Stimulated activated CD8-positive, alpha-beta memory T cell treated with anti-CD3 and anti-CD28 coated beads, Interleukin-15, amount 100 ng/mL, for 48 hours (primary cell): ENCODE data around the gene ADAMTS14.

ENCODE experiments used
- DNase-seq, 2 donors: peaks; one replicate each; pipeline ENCODE4 v3.0.0-alpha.2; 2020; ENCODE audit warnings: low read depth in 2 of 2

Gene ADAMTS14

DNA sequence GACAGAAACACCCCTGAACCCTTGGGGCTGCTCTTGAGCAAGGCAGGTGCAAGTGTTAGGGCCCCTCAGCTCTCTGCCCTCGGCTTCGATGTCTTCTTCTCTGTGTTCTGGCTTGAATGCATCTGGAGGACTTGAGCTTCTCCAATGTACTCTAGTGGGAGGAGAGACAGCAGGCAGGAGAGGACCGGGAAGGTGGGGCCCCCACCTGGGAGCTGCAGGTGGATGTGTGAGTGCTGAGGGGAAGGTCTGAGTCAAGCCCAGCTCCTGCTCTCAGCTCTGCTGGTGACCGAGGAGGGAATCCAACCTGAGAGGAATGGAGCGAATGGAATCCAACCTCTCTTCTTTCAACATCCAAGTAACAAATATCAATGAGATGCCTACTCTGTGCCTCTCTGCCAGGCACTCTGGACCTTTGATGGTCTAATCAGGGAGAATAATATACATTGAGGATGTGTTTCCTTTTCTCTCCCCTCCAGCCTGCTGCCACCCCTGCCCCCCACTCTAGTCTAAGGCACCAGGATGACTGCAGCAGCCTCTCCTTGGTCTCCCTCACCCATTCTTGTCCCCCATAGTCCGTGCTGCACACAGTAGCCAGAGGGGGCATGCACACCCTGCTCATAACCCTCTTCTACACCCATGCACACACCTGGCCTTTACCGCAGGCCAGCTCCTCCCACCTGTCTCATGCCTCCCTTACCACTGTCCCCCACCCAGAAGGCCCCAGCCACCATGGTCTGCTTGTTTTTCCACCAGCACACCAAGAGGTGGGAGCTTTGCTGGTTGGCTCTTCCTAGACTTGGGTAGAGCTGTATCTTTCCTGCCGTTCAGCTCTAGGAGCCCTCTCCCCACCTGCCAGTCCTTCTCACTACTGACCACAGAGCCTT, 99.2 kb downstream of the ADAMTS14 start:
- DNase-seq = no peak

DNA sequence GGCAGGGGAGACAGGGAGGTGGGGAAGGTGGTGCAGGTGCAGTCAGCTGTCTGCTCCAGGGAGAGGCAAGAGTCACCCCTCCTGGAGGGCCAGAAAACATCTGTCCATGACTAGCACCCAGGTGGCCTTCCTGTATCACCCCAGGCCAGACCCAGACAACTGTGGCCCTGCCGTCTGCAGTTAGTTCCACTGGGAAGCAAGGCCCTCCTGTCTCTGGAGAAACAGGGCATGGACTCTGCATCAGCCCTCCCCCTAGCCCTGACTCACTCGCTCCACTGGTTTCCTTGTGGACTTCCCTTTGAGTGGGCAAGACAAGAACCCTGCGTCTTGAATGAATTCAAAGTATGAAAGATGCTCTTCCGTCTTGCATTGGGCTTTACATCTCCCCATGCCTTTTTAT, 100.3 kb downstream of the ADAMTS14 start:
- DNase-seq = no peak

DNA sequence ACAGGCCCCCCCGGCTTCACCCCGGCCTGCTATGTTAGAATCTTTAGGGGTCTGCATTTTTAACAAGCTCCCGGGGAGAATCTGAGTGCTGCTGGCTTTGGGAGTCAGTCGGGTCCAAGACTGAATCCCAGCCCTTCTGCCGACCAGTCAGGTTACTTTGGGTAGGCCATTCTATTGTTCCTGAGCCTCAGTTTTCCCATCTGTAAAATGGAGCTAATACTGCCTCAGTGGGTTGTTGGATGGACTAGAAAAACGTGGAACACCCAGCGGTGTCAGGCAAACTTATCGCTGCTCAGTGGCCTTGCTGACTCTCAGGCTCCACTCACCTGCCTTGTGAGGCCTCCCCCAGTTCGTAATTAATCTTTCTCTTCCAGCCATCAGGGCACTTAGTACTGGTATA, 101.2 kb downstream of the ADAMTS14 start:
- no peak for DNase-seq

DNA sequence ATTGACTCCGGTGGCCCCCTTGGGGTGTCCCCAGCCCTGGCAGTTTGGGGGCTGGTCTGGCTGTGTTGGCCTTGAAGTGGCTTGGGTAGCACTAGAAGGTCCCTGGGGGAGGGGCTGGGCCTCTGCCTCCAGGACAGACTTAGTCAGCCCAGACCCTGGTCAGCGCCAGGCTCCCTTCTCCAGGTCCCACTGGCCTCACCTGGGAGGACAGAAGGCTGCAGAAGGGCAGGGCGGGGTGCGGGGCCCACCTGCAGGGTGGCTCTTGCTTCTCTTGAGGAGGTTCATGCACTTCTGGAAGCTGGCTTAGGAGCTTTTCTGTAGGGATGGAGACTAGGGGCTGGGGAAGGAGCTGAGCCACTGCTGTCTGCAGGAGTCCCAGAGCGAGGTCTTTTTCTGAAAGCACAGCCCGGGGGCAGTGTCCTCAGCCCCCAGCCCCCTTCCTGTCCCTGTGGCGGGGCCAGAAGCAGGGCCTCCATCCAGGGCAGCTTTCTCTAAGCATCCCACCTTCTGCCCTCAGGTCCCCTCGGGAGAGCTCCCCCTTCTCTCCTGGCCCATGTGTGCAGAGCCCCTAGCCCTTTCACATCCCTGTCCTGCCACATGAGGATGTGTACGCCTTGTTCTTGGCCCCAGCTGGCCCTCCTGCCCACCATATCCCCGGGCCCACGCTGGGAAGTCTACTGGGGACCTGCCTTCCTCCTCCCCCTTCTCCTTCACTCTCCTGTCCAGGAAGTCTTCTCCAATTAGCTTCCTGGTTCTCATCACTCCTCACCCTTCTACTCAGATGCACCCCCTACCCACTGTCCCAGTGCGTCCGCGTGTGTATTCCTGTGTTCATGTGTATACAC, 101.9 kb downstream of the ADAMTS14 start:
- no peak for DNase-seq

DNA sequence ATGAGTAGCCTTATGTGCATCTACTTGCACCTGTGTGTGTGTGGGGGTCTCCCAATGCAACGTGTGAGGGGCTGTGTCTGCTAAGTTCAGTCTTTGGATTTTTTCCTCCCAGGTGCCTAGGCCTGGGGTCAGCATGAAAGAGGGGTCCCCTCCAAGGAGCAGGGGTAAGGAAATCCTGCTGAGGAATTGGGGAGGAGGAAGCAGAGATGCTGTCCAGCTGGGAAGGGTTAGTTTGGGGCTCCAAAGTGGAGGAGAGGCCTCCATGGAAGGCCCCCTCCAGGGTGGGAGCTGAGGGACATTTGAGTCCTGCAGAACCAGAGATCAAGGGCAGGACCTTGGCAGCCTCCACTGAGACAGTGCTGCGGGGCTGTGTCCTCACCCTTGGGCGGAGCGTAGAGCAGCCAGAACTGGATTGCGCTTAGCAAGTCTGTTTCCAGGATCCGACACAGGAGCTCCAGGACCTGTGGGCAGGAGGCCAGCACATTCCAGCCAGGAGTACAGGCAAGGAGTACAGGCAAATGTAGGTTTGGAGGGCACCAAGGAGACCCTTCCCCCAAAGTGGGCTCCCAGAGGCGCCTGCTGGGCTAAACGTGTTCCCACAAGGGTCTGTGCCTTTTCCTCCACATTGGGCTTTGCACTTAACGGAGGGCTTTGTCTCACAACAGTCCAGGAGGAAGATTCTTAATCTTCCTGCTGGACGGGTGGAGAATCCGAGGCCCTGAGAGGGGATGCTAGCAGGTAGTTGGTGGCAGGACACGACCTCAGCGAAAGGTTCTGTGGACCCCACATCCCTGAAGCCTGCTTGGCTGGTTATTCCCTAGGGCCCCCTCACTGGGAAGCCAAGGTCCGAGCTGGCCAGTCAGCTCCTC, 102.7 kb downstream of the ADAMTS14 start:
- no peak for DNase-seq

DNA sequence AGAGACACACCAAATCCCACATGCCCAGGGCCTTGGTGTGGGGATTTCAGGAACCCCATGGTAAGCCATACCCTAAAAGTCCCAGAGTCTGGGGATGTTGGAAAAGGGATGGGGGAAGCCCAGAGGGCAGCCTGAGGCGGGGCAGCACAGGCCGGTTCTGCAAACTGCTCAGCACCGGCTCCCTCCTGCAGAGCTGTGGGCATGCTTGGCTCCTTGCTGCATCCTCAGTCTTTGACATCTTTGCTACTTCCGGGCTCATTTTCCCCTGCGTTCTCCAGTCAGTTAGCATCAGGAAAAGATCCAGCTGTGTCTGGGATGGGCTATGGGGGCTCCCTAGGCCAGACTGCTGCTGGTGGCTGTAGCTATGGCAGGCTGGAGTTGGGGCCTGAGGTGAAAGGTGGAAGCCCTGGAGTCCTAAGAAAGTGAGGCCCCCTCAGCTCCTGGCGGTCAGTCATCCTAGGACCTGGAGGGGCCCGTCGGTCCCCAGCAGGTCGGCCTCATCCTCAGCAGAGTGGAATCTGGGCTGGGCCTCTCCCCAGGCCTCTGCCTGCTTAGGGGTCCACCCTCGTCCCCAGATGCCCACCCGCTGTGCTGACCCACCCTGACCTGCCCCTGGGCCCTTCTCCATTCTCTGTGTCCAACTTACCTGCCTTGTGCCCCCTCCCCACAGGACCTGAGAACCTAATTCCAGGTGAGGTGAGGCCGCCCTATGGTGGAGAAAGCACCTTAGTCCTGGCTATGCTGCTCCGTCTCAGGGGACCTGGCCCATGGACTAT, 103.6 kb downstream of the ADAMTS14 start:
- no peak for DNase-seq

GRCh38 chr10:70776455-70777005, 104.2 kb downstream of the ADAMTS14 start:
- no peak for DNase-seq

DNA sequence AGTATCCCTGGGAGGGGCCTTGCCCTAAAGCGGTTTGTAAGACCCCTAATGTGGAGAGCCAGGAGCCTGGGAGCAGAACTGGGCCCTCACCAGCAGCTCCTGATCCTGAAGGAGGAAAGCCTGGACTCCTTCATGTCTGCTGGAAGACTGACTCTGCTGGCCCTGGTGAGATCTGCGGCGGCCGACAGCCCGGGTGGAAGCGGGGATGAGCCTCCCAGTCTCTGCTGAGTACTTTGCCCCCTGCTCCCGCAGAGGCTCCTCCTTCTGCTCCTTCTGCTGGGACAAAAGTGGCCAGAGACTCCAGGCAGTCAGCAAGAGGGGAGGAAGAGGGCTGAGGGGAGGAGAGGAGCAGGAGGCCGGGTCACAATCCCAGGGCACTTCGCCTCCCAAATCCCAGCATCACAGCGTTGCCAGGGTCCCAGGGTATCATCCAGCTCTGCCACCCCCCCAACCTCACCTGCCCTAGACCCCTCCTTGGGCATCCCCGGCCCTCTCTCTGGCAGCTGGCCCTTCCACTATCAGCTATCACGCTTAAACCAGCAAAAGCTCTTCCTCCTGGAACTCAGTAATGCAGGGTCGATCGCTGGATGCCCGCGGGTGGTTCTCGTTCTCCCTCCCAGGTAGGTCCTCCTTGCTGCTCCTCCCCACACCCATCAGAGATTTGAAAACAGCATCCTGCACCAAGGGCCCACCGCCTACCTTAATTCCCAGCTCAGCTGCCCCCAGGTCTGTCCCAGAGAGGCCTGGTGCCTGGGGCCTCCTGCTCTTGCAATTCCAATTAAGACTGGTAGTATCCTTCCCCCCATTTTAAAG, 105.0 kb downstream of the ADAMTS14 start:
- DNase-seq = no peak

DNA sequence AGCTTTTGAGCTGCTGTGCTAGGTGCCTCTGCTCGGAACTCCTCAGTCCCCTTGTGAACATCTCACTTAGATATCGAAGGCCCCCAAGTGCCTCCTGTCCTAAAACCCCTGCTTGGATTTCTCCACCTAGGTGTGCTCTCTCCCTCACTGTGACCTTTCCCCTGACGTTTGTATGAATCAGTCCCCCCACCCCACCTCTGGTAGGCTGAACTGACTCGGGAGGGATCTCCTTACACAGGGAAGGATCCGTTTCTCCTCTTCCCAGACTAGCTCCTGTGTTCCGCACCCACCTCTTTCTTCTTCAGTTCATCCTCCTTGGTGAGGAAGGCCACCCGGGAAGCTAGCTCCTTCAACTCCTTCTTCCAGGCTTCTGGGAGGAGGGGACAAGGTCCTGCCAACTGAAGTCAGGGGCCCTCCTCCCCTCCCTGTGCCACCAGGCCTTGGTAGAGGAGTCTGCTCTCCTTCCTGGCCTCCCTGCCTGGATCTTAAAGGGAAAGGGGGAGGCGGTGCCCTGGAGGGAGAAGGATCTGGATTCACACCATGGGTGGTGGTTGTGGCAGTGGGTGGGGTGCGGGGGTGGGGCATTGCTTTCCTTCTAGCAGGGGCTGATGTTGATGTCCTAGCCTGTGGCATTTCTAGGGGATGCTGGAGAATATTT, 106.1 kb downstream of the ADAMTS14 start:
- DNase-seq = no peak

DNA sequence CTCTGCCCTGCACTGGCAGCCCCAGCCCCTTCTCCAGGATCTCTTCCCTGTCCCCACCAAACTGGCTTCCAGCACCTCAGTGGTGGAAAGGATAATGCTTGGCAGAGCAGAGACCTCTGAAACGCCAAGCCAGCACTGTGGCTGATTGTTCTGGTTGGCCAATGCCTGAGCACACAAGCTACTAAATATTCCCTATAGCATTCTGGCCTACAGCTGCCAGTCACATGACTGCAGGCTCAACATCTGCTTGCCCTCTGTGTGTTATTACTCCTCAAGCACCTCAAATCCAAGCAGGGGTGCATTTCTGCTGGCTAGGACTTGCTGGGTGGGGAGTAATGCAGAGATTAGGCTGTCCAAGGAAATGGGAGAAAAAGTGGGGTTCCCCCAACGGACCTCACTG, 106.8 kb downstream of the ADAMTS14 start:
- no peak for DNase-seq

- DNase-seq = no peak
These were observed 107.4 kb downstream of the ADAMTS14 start for GRCh38 chr10:70779511-70780369.

DNA sequence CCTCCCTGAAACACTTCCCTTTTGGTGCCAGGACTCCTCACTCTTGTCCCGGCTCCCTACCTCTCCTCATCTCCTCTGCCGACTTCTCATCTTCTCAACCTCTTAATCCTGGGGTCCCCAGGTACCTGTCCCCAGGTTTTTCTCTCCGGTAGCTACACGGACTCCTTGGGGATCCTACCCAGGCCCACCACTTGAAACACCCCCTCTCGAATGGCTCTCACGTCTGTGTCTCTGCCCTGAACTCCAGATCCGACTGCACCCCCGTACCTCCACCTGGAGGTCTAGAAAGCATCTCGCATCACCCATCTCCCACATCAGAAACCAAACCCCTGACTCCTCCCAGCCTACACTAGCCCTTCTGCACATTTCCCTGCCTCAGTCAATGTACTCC, 108.1 kb downstream of the ADAMTS14 start:
- no peak for DNase-seq

GRCh38 chr10:70780772-70781171, 108.5 kb downstream of the ADAMTS14 start:
- DNase-seq = no peak

DNA sequence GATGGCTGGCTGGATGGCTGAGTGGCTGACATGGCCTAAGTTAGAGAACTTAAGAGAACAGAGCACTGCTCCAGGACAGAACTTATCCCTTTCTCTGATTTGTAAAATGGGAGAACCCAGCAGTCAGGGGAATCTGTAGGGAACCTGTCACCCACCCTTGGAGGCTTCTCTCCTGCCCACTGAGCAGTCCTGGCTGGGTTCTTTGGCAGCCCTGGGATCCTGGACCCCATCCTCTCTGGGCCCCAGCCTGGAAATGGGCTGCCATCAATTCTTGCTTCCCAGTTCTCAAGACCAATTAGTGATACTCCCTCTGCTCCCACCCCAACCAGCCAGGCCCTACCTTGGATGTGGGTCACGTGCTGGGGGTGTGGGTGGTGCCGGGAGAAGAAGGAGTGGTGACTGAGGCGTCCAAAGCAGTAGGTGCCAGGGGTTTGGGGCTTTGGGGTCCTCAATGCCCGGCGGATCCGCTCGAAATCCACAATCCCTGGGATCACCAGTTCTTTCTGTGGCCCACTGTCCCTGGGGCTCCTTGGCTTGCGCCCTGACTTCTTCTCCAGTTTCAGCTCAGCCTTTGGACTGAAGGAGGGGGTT, 109.2 kb downstream of the ADAMTS14 start:
- DNase-seq = no peak

DNA sequence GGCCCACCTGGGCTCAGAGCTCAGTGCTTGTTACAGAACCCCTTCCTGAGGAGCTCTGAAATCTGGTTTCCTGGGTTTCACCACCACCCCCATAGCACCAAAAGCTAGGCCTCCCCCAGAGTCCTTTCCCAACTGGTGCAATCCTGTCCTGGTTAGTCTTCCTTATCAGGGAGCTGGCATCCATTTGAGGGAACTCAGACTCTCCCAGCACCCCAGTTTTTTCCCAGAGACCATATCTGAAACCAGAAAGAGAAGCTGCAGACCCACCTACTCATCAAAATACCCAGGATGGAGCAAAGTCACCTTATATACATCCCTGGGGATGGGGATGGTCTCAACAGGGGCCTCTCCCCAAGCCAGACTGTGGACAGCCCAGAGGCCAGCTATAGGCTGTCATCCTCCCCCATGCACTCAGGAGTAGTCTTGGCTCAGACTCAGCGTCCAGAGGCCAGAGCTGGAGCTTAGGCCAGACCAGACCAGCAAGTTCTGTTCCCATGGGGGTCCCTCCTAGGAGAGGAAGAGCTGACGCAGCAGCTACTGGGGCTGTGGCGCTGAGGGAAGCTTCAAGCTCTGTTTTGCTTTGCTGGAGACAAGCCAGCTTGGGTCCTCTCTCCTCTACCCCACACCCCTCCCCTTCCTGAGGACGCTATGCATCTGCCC, 109.9 kb downstream of the ADAMTS14 start:
- DNase-seq = no peak

- no peak for DNase-seq
These were observed 110.7 kb downstream of the ADAMTS14 start for GRCh38 chr10:70782746-70783680.
